GM18502 (cell line): ENCODE results near the gene HAP1.
"Not testable (repeated sequence)": the region's sequence is repeated elsewhere in the genome, so short reads cannot be mapped to it uniquely, and the experiment has no call there.

Experiments used
- ATAC-seq: cut with Tn5 transposase; IDR thresholded peaks from one replicate; pipeline ENCODE4 v1.9.1; 2021; ENCODE audit warnings: mild to moderate bottlenecking; ENCODE audit not compliant: unreplicated experiment, poor library complexity

HAP1 gene

GRCh38 chr17:41692722-41693521 is 41.5 kb downstream of the HAP1 start:
- no peak for ATAC-seq

- no peak for ATAC-seq
Measured at GRCh38 chr17:41691031-41691777, 43.2 kb downstream of the HAP1 start.

GRCh38 chr17:41690497-41690896 is 43.9 kb downstream of the HAP1 start:
- ATAC-seq, result no peak

- ATAC-seq, result no peak
Measured at GRCh38 chr17:41689497-41690299, 44.7 kb downstream of the HAP1 start.

GRCh38 chr17:41688641-41689496 is 45.6 kb downstream of the HAP1 start, which contains the start of gene EIF1:
TSS of gene EIF1 (plus strand) at chr17:41688885. CDS start at chr17:41689039, 154 bp downstream.
- peak; percentile 67 for ATAC-seq

GRCh38 chr17:41687828-41688640 is 46.4 kb downstream of the HAP1 start:
- ATAC-seq, result peak; percentile 5

GRCh38 chr17:41686281-41686680 is 48.2 kb downstream of the HAP1 start:
- no peak for ATAC-seq

- ATAC-seq, result not testable (repeated sequence)
Measured at GRCh38 chr17:41685753-41686152, 48.7 kb downstream of the HAP1 start.

GRCh38 chr17:41684035-41684434 is 50.4 kb downstream of the HAP1 start:
- ATAC-seq, result no peak

GRCh38 chr17:41683441-41684007 is 50.9 kb downstream of the HAP1 start:
- no peak for ATAC-seq

- no peak for ATAC-seq
Measured at GRCh38 chr17:41682631-41683030, 51.8 kb downstream of the HAP1 start.

- ATAC-seq, result no peak
Measured at GRCh38 chr17:41681776-41682175, 52.7 kb downstream of the HAP1 start.

GRCh38 chr17:41680426-41681040 is 53.9 kb downstream of the HAP1 start:
- ATAC-seq, result no peak

GRCh38 chr17:41679740-41680425 is 54.6 kb downstream of the HAP1 start:
- no peak for ATAC-seq

GRCh38 chr17:41678907-41679739 is 55.3 kb downstream of the HAP1 start:
- ATAC-seq, result peak; percentile 69

GRCh38 chr17:41678411-41678906 is 56.0 kb downstream of the HAP1 start:
- peak; percentile 22 for ATAC-seq

GRCh38 chr17:41676058-41676419 is 58.4 kb downstream of the HAP1 start:
- no peak for ATAC-seq
